GM18951 (cell line): ENCODE data around the gene CDK11A.
"Not testable (repeated sequence)": the region's sequence is repeated elsewhere in the genome, so short reads cannot be mapped to it uniquely, and the experiment has no call there.

ENCODE experiments used
- POLR2A ChIP-seq: IDR thresholded peaks from 4 replicates; pipeline ENCODE4 v1.6.1; 2011; ENCODE audit warnings: mild to moderate bottlenecking; ENCODE audit not compliant: insufficient read length, insufficient read depth; ENCODE audit errors: extremely low read depth
- in situ Hi-C: fragments of 300-500 bp; cut with MboI; formaldehyde crosslinking; loops from one replicate; pipeline ENCODE4 v1.12.0; 2022; ENCODE audit warnings: low sequenced_read_pairs, mixed read lengths, inconsistent platforms; ENCODE audit not compliant: unreplicated experiment

Gene CDK11A

GRCh38 chr1:1748686-1749321, 24.6 kb upstream of the CDK11A start:
- in situ Hi-C loops = no loop called here

GRCh38 chr1:1746566-1746909, 22.4 kb upstream of the CDK11A start:
- in situ Hi-C loops = not testable (repeated sequence)

More at GRCh38 chr1:1748686-1749321, 24.6 kb upstream of the CDK11A start:
- TF ChIP-seq POLR2A = no peak

- in situ Hi-C loops = not testable (repeated sequence)
These were observed 21.8 kb upstream of the CDK11A start for GRCh38 chr1:1745651-1746565.

- in situ Hi-C loops = not testable (repeated sequence)
These were observed 18.4 kb upstream of the CDK11A start for GRCh38 chr1:1742529-1742928.

GRCh38 chr1:1741013-1741412, 16.9 kb upstream of the CDK11A start:
- in situ Hi-C loops = not testable (repeated sequence)

- in situ Hi-C loops = loop anchor here (5.0 kb wide), 1 partner anchor 67 kb away; no protein-coding TSS in a partner anchor
These were observed 14.7 kb upstream of the CDK11A start for GRCh38 chr1:1738799-1739337.

GRCh38 chr1:1737675-1738590, 13.8 kb upstream of the CDK11A start:
- in situ Hi-C loops = loop anchor here (5.0 kb wide), 1 partner anchor 66 kb away; no protein-coding TSS in a partner anchor

- no peak for TF ChIP-seq POLR2A
- in situ Hi-C loops = no loop called here
These were observed 8.2 kb upstream of the CDK11A start for GRCh38 chr1:1732381-1732780.

GRCh38 chr1:1730870-1731269, 6.7 kb upstream of the CDK11A start:
- no peak for TF ChIP-seq POLR2A
- in situ Hi-C loops = no loop called here

GRCh38 chr1:1730230-1730629, 6.1 kb upstream of the CDK11A start:
- in situ Hi-C loops = not testable (repeated sequence)

- in situ Hi-C loops = not testable (repeated sequence)
These were observed 5.1 kb upstream of the CDK11A start for GRCh38 chr1:1729116-1729816.

- in situ Hi-C loops = not testable (repeated sequence)
These were observed 4.3 kb upstream of the CDK11A start for GRCh38 chr1:1728308-1729005.

- in situ Hi-C loops = not testable (repeated sequence)
These were observed 3.0 kb upstream of the CDK11A start for GRCh38 chr1:1727131-1727651.

- in situ Hi-C loops = not testable (repeated sequence)
These were observed 1.9 kb upstream of the CDK11A start for GRCh38 chr1:1726088-1726487.
